ENCODE data around the gene TBC1D7. TPM values are rescaled to one million over a fixed set of nuclear protein-coding genes. Genes with fewer than 3 reads are reported as not detected.

Gene TBC1D7
- total RNA-seq, 1 experiment from 2014 or later: 18.1 TPM

DNA sequence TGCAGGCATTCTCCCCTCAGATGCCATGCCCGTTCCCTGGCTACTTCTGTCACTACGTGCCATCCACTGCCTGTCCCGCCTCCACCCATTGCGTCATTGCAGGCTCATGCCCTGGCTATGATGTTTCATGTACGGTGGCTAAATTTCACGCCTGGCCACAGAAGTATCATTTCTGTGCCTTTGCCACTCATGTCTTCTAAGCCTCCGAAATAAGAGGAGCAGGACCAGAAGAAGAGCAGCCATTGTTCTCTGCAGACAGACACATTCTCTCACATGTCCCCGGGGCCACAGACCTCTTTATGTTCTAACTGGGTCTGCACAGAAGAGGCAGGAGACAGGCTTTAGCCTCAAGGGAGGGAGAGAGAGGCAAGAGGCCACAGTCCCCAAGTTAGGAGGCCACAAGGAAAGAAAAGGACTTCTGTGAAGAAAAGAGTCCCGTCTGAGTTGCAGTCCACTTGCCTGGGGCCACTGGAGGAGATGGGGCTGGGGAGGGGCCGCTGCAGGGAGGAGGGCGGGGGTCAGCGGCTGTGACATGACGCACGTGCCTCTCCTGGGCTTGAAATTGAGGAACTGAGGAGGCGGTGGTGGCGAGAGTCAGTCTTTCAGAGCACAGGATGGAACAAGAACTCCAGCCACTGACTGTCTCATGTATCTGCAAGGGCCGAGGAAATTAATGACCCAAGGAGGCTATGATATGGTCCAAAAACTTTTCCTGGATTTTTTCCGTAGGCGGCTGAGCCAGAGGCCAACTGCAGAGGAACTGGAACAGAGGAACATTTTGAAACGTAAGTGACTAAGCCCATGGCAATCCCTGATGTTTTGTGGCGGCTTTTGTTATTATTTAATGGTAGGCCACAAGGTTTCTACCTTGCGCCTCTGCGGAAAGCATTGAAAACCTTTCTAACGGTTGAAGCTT, 55.9 kb downstream of the TBC1D7 start:
- DNase-seq (ENCODE audit: low read depth): no peak

DNA sequence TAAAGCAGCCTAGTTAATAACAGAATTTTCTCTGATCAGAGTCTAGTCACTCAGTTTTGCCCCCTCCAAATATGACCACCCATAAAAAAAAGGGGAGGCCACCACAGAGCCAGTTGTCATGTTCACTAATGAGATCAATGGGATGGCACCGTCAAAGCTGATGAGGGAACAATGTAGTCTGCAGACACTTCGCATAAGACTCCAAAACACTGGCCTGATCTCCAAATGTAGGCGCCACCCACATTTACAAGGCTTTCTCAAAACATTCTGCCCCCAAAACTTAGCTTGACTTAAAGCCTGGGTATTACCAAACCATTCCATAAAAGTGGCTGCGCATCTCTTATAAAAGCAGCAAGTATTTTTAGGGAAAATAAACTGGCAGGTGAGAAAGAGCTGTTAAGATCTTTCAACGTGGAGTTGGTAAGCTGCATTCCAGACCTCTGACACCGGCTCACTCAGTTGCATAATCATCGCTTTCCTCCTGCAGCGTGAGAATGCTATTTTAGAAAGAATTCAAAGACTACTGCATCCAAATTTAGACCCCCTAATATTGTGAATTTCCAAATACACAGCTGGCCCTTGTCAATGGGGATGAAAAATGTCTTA, 59.3 kb downstream of the TBC1D7 start:
- peak; percentile 70 for DNase-seq (ENCODE audit: low read depth)

DNA sequence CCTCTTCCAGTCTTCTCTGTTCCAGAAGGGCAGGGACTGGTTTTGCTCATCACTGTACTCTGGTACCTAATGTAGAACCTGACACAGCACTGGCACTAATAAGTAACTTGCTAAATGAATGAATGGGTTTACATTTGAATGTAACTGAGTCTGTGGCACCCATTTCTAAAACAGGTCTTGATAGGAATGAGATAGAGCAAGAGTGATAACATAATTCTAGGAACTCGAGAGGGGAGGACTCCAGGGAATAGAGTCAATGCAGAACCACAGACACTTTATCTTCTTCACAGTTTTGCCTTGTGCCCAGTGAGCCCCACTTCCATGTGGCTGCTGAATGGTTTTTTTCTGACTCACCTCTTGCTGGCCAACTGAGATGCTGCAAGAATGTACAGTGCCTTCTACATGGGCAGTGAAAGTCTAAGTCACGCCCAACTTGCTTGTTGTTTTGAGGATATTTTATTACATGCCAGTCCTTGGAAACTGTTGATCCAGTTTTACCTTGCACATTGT, 61.1 kb downstream of the TBC1D7 start:
- DNase-seq (ENCODE audit: low read depth): peak; percentile 88

DNA sequence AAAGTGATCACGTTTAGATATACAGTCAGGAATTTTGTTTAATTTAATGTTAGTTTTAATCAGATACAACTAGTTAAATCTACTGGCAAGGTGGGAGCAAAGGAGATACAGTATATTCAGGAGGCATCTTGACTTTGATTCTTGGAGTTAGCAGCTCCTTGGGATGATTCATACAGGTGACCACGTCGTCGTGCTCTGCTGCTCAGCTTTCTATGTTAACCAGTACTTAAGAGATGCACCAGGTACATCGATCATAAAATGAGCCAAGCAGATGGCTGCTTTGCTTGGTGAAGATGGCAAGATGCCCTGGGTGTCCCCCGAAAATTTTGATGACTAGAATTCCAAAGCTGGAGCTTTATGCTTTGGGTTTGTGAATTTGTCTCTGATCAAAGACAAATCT, 64.7 kb downstream of the TBC1D7 start:
- DNase-seq (ENCODE audit: low read depth): no peak

DNA sequence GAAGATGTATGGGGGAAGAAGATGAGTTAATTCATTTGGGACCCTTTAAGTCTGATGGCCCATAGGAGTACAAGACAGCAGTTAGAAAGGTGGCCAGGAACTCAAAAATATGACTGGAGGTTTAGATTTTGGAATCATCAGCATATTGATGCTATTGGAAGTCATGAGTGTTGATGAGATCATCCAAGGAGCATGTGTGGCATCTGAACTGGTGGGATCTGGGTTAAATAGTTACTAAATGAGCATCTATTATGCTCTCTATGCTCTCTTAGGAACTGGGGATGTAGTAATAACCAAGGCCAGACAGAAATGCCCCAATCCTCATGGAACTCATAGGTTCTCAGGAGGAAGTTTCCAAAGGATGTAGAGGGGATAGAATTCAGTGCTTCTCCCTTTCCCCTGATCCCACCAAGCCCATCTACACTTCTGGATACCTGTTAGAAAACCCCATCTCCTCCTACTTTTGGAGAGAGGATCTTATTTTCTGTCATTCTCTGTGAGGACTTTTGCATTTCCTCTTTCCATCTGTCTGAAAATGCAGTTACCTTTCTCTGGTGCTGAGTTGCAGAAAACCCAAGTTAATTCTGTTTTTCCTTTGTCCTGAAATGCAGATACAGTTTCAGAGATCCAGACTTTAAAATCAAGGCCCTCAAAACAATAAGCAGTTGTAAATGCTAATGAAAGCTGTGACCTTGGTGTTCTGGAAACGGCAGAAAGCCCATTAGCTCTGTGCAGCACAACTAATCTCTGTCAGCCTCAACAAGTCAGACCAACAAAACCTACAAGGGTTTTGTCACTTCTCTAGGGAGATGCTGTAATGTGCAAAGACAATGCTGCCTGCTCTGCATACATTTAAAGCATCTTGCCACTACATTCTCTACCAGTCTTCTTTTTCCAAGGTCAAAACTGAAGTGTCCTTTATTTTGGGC, 65.8 kb downstream of the TBC1D7 start:
- no peak for DNase-seq (ENCODE audit: low read depth)

DNA sequence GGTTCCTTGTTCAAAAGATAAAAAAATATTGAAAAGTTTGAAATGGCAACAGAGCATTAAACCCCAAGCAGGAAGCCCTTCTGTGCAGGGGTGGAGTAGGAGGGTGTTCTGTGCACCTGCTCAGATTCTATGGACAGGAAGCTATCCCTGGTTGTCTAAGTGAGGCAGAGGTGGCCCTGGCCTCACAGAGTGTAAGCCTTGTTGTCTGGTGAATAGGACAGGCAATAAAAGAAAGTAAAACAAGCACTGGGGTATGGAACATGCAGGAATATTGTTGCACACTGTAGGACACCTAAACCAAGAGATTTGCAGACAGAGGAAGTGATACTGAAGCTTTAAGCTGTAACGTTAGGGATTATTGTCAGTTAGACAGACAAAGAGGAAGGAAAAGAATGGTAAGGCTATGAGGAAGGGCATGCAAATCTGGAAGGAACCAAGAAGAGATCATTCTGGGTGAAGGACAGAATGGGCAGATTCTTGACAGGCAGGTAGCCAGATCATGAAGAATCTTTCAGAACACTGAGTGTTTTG, 66.8 kb downstream of the TBC1D7 start:
- no peak for DNase-seq (ENCODE audit: low read depth)

DNA sequence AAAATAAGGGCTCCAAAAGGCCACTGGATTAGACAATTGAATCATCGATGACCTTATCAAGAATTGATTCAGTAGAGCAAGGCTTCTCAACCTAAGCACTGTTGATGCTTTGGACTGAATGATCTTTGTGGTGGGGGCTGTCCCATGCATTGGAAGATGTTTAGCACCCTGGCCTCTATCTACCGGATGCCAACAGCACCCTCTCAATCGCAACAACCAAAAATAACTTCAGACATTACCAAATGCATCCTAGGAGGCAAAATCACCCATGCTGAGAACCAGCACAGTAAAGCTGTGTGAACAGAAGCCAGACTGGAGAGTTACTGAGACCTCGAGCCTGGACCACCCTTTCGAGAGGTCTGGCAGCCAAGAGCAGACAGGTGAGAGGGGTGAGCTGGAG, 67.5 kb downstream of the TBC1D7 start:
- no peak for DNase-seq (ENCODE audit: low read depth)

DNA sequence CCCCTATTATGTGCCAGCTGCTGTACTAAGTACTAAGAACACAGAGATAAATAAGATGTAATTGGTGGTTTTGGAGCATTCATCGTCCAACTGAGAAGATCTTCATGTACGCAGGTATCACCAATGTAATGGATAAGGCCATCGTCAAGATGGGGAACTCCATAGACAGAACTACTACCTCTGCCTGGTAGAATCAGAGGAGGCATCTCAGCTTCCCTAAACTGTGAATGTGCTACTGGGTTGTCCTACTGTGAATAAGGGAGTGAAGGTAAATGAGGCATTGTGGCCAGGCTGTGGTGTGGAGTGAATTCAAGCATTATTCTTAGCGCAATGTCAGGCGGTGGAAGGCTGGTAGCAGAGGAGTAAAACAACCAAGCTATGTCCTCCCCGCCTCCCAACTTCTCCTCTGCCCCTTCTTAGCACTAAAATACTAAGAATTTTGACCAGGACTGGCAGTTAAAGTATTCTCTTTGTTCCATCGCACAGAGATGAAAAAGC, 68.2 kb downstream of the TBC1D7 start:
- no peak for DNase-seq (ENCODE audit: low read depth)

DNA sequence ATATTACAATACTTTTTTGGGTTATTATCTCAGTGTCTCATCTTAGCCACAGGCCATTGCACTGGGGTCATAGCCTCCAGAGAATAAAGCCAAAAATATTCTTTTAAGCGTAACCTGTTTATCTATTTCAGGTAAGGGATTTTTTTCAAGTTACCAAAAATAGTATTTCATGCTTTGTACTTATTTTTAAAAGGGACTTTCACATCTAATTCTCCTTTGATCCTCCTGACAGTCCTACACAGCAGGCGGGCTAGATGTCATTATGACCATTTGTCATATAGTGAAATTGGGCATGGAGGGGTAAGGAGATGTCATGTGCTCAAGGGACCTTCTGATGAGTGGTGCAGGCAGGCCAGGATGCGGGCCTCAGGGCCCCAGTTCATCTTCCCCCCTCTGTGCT, 68.9 kb downstream of the TBC1D7 start:
- DNase-seq (ENCODE audit: low read depth): no peak

DNA sequence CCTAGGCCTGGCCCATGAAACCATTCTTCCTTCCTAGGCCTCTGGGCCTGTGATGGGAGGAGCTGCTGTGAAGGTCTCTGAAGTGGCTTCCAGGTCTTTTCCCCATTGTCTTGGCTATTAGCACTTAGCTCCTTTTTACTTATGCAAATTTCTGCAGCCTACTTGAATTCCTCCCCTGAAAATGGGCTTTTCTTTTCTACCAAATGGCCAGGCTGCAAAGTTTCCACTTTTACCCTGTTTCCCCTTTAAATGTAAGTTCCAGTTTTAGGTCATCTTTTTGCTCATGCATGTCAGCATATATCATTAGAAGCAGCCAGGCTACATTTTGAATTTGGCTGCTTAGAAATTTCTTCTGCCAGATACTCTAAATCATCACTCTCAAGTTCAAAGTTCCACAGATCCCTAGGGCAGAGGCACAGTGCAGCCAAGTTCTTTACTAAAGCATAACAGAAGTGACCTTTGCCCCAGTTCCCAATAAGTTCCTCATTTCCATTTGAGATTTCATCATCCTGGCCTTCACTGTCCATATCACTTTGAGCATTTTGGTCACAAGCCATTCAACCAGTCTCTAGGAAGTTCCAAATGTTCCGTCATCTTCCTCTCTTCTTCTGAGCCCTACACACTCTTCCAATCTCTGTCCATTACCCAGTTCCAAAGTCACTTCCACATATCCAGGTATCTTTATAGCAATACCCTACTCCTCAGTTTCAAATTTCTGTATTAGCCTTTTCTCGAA, 71.9 kb downstream of the TBC1D7 start:
- no peak for DNase-seq (ENCODE audit: low read depth)

Other genes with a start within 250 kb of the TBC1D7 start
- 2.7 and 3.1 TPM in 2 replicates for gene GFOD1, start 159.1 kb upstream of the TBC1D7 start, total RNA-seq (2014; rRNA removed)
- 4.1 and 4.9 TPM in 2 replicates for gene SIRT5, start 246.1 kb upstream of the TBC1D7 start, total RNA-seq (2014; rRNA removed)